ENCODE data around the gene SYT2. TPM values are rescaled to one million over a fixed set of nuclear protein-coding genes. Genes with fewer than 3 reads are reported as not detected.

The SYT2 gene
- total RNA-seq, 1 experiment from 2014 or later: not detected

- Histone ChIP-seq H3K79me2 (ENCODE audit: low read length) (no peaks in the 10 kb centered on the region), H3F3A (ENCODE audit: low read length, unreplicated experiment) (no peaks in the 10 kb centered on the region), H3K27ac (ENCODE audit: low read length) (no peak overlapping the region), H3K9me2 (replicated peaks; ENCODE audit: low read length) (no peaks in the 10 kb centered on the region), H3K9ac (ENCODE audit: low read length) (no peak overlapping the region), H3K4me3 (ENCODE audit: low read length) (no peak overlapping the region), H3K4me1 (ENCODE audit: insufficient read depth, low read length) (no peaks in the 10 kb centered on the region), H4K20me1 (ENCODE audit: low read length) (no peaks in the 10 kb centered on the region), H2AFZ (ENCODE audit: low read length) (no peak overlapping the region), H3K27me3 (ENCODE audit: low read length) (no peaks in the 10 kb centered on the region), H3K9me3 (ENCODE audit: low read length) (no peaks in the 10 kb centered on the region), H3K36me3 (ENCODE audit: low read depth, low read length) (no peaks in the 10 kb centered on the region), H3K4me2 (ENCODE audit: low read length) (no peak overlapping the region)
- DNase-seq (peak; percentile 53), ATAC-seq (peak; percentile 94)
- BruUV-seq (replicated peaks): no TSS peak
- POLR2A ChIA-PET (ENCODE audit: unreplicated experiment): no interaction called here
- intact Hi-C loops (cut with micrococcal nuclease): no loop called here
- CTCF ChIA-PET: interaction anchor here (0.6 kb wide), 1 partner anchor 57 kb away, joined by 3 read pairs; no protein-coding TSS in a partner anchor
- TF ChIP-seq CTCF (conservative IDR thresholded peaks at IDR 0.05; ENCODE audit: low read depth, low read length) (peak; percentile 41; the same call in 1 of the 2 replicates), EZH2 (IDR thresholded peaks at IDR 0.05; ENCODE audit: low read length, unreplicated experiment) (no peak)
These were observed 84.6 kb downstream of the SYT2 start for GRCh38 chr1:202625416-202626360.

GRCh38 chr1:202624781-202625108 is 85.5 kb downstream of the SYT2 start:
- Histone ChIP-seq H3K27ac (ENCODE audit: low read length) (no peak overlapping the region), H3K79me2 (ENCODE audit: low read length) (no peaks in the 10 kb centered on the region), H3K36me3 (ENCODE audit: low read depth, low read length) (no peaks in the 10 kb centered on the region), H2AFZ (ENCODE audit: low read length) (no peak overlapping the region), H3K4me2 (ENCODE audit: low read length) (no peak overlapping the region), H3K9me2 (replicated peaks; ENCODE audit: low read length) (no peaks in the 10 kb centered on the region), H3F3A (ENCODE audit: low read length, unreplicated experiment) (no peaks in the 10 kb centered on the region), H4K20me1 (ENCODE audit: low read length) (no peaks in the 10 kb centered on the region), H3K4me1 (ENCODE audit: insufficient read depth, low read length) (no peaks in the 10 kb centered on the region), H3K27me3 (ENCODE audit: low read length) (no peaks in the 10 kb centered on the region), H3K9ac (ENCODE audit: low read length) (no peak overlapping the region), H3K9me3 (ENCODE audit: low read length) (no peaks in the 10 kb centered on the region), H3K4me3 (ENCODE audit: low read length) (no peak overlapping the region)
- no TSS peak for BruUV-seq (replicated peaks)
- no peak for TF ChIP-seq EZH2phosphoT487 (IDR thresholded peaks at IDR 0.05; ENCODE audit: borderline replicate concordance, low read length)
- no peak for TF ChIP-seq EZH2 (IDR thresholded peaks at IDR 0.05; ENCODE audit: low read length, unreplicated experiment)
- no peak for TF ChIP-seq CTCF (conservative IDR thresholded peaks at IDR 0.05; ENCODE audit: low read depth, low read length)
- ATAC-seq (no peak), DNase-seq (no peak)
- ChIA-PET CTCF (interaction anchor here (0.6 kb wide), 1 partner anchor 56 kb away, joined by 3 read pairs; no protein-coding TSS in a partner anchor), POLR2A (ENCODE audit: unreplicated experiment) (no interaction called here)
- intact Hi-C loops (cut with micrococcal nuclease): no loop called here

Data from PC-3 (cell line).